H7 (cell line): Measurements from ENCODE around the gene KRTAP5-1. TPM values are rescaled to one million over a fixed set of nuclear protein-coding genes. Genes with fewer than 3 reads are reported as not detected.
"Not testable (repeated sequence)": the region's sequence is repeated elsewhere in the genome, so short reads cannot be mapped to it uniquely, and the experiment has no call there.

Experiments used
- DNase-seq: peaks from one replicate; pipeline ENCODE4 v3.0.0; 2012
- H3K27me3 ChIP-seq: 2 replicates; pipeline ENCODE4 v1.6.0; 2011; ENCODE audit warnings: mild to moderate bottlenecking, low read length; ENCODE audit not compliant: control insufficient read depth, insufficient read depth
- H3K36me3 ChIP-seq: replicated peaks from 2 replicates; pipeline ENCODE4 v1.5.1; 2011; ENCODE audit warnings: low read length; ENCODE audit not compliant: control insufficient read depth, insufficient read depth
- H3K4me3 ChIP-seq: 2 replicates; pipeline ENCODE4 v1.5.1; 2011; ENCODE audit warnings: low read depth, mild to moderate bottlenecking, control low read depth, low read length, moderate library complexity; ENCODE audit not compliant: insufficient read depth
- total RNA-seq: library from RNA; depleted of rRNA; stranded (reverse); fragments of >200 nt; shearing (Covaris generic); gene quantifications from 2 replicates; pipeline ENCODE4 v1.2.3, GENCODE V29; 2014

Gene KRTAP5-1
- total RNA-seq, 1 experiment from 2014 or later = not detected

DNA sequence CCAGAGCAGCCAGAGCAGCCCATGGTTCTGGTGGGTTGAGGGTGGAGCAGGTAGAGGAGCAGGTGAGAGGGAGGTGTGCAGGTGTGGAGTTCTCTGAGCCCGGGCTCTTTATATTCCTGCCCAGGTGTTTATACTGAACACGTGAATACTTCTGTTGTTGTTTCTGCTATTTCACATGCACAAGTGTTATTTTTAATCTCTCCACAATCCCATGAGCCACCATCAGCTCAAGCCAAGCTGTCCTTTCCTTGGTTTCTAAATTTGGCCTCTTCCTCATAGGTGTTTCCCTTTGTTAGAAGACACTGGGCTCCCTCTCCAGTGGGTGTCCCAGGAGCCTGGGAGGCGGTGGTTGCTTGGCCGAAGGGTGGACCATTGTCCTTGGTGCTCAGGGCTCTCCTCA lies 23.3 kb upstream of the KRTAP5-1 start, which contains the start of gene KRTAP5-3:
Gene KRTAP5-3 (minus strand): TSS at position 101 of the 400 bp plus-strand sequence. CDS start 78 bp downstream, at position 23.
- Histone ChIP-seq H3K4me3 (no peak within 1 kb of the TSS), H3K36me3 (no peaks in the 10 kb centered on the region), H3K27me3 (no peaks in the 10 kb centered on the region; the same call in 1 of the 2 replicates)
- no peak for DNase-seq

DNA sequence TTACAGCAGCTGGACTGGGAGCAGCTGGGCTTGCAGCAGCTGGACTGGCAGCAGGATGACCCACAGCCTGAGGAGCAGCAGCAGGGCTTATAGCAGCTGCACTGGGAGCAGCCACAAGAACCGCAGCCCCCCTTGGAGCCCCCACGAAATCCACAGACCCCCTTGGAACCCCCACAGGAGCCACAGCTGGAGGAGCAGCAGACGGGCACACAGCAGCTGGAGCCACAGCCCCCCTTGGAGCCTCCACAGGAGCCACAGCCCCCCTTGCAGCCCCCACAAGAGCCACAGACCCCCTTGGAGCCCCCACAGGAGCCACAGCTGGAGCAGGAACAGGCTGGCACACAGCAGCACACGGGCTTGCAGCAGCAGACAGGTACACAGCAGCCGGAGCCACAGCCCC lies 22.8 kb upstream of the KRTAP5-1 start:
- not testable (repeated sequence) for H3K4me3 ChIP-seq, H3K27me3 ChIP-seq, DNase-seq, H3K36me3 ChIP-seq

DNA sequence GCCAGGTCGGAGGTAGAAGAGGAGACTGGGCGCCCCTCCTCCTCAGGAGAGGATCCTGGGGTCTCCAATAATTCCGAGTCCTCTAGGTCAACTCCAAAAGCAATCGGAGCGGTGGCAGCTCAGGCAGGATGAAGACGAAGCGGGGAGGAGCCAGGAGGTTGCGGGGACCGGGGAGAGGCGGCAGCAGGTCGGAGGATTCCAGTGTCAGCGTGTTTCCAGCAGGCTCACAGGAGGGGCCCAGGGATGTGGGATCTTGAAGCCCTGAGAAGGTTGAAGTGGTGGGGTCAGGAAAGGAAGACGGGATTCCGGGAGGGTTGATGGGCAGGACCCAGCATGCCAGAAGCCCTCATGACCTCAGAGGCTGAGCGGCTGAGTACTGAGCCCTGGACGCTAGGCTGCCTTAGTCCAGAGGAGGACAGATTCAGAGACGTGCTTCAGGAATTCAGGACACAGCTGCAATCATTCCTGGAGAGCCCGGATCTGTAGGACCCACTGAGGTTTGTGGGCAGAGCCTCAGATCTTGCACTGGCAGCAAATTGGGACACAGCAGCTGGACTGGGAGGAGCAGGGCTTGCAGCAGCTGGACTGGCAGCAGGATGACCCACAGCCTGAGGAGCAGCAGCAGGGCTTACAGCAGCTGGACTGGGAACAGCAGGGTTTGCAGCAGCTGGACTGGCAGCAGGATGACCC lies 22.2 kb upstream of the KRTAP5-1 start:
- H3K36me3 ChIP-seq, H3K27me3 ChIP-seq, H3K4me3 ChIP-seq: not testable (repeated sequence)
- peak; percentile 67 for DNase-seq

DNA sequence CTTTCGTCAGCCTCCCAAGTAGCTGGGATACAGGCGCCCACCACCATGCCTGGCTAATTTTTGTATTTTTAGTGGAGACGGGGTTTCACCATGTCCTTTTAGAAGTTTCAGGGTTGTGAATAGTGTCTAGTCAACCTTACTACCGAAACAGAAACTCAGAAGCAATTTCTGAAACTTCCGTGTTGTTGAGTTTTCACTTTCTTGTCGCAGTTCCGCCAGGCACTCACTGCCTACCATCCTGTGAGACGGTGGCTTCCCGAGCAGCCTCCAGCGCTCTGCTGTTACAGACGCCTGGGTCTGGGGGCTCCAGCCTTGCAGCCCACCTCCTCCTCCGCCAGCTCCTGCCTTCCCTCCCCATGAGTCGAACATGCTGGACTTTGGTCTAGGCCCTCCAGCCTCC lies 20.8 kb upstream of the KRTAP5-1 start:
- H3K36me3 ChIP-seq, H3K27me3 ChIP-seq, DNase-seq, H3K4me3 ChIP-seq: not testable (repeated sequence)

DNA sequence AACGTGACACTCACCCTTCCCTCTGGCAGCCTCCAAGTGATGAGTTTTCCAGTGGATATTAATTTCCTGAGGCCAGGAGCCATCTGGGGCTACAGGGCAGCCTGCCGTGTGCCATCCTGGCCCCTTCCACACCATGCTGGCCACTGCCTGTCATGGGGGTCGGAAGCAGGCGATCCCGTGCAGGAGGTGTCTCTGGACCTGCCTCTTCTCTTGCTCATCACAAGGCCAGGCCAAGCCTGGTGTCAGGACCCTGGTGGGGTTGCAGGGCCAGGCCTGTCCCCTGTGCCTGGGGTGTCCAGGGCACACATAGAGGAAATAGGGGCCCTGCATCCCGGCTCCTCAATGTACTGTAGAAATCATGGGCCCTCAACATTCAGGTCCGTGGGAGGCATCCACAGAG lies 19.6 kb upstream of the KRTAP5-1 start:
- DNase-seq = no peak
- no peaks in the 10 kb centered on the region; the same call in 1 of the 2 replicates for H3K27me3 ChIP-seq
- no peak overlapping the region for H3K4me3 ChIP-seq
- no peaks in the 10 kb centered on the region for H3K36me3 ChIP-seq

DNA sequence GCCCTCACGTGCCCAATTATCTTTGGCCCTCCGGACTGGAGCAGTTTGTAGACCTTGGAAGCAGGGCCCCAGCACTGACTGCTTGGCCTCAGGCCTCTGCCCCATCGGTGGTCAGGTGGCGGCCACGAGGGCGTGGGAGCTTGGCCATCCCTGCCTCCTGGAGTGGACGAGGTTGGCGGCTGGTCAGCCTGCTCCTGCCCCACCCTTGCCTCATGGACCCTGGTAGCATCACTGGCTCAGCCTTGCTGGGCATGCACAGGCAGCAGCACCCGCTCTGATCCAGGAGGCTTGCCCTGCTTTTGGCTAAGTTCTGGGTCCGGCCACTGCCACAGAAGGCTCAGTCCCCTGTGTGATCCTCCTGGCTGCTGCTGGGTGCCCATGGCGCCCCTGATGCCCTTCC lies 19.1 kb upstream of the KRTAP5-1 start:
- peak; percentile 33 for DNase-seq
- Histone ChIP-seq H3K4me3 (no peak overlapping the region), H3K27me3 (no peaks in the 10 kb centered on the region; the same call in 1 of the 2 replicates), H3K36me3 (no peaks in the 10 kb centered on the region)

DNA sequence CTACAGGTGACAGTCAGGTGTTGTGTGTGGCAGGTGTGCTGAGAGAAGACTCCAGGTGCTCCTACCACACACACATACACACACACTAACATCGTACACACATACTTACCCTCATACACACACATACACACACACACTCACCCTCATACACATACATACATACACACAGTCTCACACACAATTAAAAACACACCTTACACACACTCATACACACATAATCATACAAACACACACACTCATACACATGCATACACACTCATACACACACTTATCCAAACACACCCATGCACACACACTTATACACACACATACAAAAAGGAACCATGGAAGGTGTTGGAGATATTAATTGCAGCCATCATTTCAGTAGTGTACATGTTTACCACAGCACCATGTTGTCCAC lies 18.5 kb upstream of the KRTAP5-1 start:
- Histone ChIP-seq H3K36me3 (no peaks in the 10 kb centered on the region), H3K4me3 (no peak overlapping the region), H3K27me3 (no peaks in the 10 kb centered on the region; the same call in 1 of the 2 replicates)
- no peak for DNase-seq

DNA sequence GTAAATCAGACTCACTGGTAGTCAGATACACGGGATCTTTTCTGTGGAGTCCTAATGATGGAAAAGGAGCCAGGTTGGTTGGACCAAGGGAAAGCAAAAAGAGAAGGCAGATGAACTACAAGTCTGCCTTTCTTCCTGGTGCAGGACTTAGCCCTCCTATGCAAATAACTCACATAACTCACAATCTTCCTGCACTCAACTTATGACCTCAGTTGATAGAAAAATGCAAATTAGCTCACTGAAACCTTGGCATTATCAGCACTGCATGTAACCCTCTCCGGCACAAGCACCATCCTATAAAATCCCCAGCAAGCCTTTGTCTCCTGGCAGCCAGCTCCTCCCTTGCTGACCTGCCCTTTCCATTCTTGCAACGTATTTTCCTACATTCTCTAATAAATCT lies 16.6 kb upstream of the KRTAP5-1 start:
- H3K27me3 ChIP-seq, H3K36me3 ChIP-seq, H3K4me3 ChIP-seq, DNase-seq: not testable (repeated sequence)

DNA sequence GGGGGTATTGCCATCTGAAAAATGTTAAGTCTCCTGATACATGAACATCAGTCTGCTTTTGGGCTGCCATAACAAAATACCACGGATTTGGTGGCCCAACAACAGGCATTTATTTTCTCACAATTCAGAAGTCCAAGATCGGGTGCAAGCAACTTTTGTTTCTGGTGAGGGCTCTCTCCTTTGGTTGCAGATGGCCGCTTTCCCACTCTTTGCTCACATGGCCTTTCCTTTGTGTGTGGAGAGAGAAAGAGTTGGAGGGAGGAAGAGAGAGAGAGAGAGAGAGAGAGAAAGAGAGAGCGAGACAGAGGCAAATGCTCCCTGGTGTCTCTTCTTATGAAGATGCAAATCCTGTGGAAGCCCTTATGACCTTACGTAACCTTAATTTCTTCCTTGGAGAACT lies 15.5 kb upstream of the KRTAP5-1 start:
- no peaks in the 10 kb centered on the region for H3K36me3 ChIP-seq
- H3K4me3 ChIP-seq = no peak overlapping the region
- H3K27me3 ChIP-seq = peaks cover 3% of the 10 kb centered on the region; the same call in 1 of the 2 replicates
- DNase-seq = no peak

DNA sequence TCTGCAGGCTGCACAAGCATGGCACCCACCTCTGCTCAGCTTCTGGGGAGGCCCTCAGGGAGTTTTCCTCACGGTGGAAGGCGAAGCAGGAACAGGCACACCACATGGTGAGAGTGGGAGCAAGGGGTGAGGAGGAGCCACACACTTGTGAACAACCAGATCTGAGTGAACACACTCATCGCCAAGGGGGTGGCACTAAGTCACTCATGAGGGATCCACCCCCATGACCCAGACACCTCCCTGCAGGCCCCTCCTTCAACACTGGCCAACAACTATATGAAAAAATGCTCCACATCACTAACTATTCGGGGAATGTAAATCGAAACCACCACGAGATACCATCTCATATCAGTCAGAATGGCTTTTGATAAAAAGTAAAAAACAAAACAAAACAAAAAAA lies 13.7 kb upstream of the KRTAP5-1 start:
- no peak for DNase-seq
- peaks cover 3% of the 10 kb centered on the region; the same call in 1 of the 2 replicates for H3K27me3 ChIP-seq
- no peaks in the 10 kb centered on the region for H3K36me3 ChIP-seq
- H3K4me3 ChIP-seq = no peak overlapping the region

DNA sequence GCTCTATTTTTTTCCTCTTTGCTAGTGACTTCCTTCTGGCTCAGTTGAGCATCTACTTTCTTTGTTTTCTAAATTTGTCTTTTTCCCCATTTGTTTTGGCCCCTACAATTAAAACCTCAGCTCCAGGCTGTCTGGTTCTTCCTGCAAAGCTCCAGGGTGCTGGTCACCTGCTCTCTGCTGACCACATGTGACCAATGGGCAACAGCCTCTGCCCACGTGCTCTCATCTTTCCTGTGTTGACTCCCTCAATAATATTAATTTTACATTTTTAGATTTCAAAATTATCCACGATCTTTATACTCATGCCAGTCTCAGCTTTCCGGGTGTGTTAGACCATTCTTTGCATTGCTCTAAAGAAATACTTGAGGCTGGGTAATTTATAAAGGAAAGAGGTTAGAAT lies 13.3 kb upstream of the KRTAP5-1 start:
- not testable (repeated sequence) for H3K27me3 ChIP-seq, H3K4me3 ChIP-seq, H3K36me3 ChIP-seq

DNA sequence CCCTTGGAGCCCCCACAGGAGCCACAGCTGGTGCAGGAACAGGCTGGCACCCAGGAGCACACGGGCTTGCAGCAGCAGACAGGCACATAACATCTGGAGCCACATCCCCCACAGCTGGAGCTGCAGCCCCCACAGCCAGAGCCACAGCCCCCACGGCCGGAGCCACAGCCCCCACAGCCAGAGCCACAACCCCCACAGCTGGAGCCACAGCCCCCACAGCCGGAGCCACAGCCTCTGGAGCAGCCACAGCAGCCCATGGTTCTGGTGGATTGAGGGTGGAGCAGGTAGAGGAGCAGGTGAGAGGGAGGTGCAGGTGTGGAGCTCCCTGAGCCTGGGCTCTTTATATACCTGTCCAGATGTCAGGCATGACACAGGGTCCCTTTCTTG lies 12.9 kb upstream of the KRTAP5-1 start, which contains the start of gene KRTAP5-2:
Gene KRTAP5-2 (minus strand): TSS at position 301 of the 387 bp plus-strand sequence. CDS start 44 bp downstream, at position 257.
- peaks cover 3% of the 10 kb centered on the region; the same call in 1 of the 2 replicates for H3K27me3 ChIP-seq
- no peak for DNase-seq
- no peak within 1 kb of the TSS for H3K4me3 ChIP-seq
- H3K36me3 ChIP-seq = no peaks in the 10 kb centered on the region

More for the DNA sequence above, 13.3 kb upstream of the KRTAP5-1 start:
- not testable (repeated sequence) for DNase-seq

DNA sequence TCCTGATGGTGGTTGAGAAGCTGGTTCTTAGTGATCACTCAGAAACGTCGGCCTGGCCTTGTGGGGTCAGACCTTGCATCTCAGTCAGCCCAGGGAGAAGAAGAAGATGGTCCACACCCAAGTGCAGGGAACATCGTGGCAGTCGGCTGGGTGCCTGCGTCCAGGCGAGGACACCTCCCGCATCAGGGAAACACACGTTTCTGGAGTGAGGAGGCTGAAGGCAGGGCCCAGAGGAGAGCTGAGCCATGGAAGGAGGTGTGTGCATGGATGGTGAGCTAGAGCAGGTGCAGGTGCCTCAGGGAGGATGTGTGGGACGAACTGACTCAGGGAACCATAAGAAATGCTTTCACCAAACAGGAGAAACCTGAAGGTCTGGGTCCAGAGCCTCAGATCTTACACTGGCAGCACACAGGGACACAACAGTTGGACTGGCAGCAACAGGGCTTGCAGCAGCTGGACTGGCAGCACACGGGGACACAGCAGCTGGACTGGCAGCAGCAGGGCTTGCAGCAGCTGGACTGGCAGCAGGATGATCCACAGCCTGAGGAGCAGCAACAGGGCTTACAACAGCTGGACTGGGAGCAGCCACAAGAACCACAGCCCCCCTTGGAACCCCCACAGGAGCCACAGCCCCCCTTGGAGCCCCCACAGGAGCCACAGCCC lies 12.4 kb upstream of the KRTAP5-1 start:
- DNase-seq = no peak
- H3K27me3 ChIP-seq = peaks cover 3% of the 10 kb centered on the region; the same call in 1 of the 2 replicates
- no peak overlapping the region for H3K4me3 ChIP-seq
- no peaks in the 10 kb centered on the region for H3K36me3 ChIP-seq

DNA sequence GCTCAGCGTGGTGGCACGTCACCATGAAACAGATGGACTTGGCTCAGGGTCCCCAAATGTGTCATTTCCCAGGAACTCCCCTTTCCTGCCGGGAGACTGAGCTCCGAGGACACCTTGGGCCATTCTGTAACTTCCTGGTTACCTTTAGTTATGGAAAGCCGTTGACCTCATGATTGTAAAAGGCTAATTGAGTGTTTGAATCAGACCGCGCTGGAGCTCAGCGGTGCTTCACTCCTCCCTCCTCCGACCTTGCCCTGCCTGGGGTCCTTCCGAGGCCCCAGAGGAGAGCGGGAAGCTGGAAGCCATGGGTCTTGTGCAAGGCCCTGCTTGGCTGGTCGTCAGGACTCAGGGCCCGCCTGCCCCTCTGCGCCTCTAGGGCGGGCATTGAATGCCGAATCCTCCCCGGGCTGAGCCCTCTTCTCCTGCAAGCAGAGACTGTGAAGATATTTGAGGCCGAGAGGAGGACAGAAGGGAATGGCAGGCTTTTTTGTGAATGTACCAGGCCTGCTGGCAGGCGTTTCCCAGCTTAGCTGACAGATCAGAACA lies 11.6 kb upstream of the KRTAP5-1 start:
- H3K27me3 ChIP-seq, H3K36me3 ChIP-seq, H3K4me3 ChIP-seq, DNase-seq: not testable (repeated sequence)
